ENCODE results near the gene ACE.
"Not testable (repeated sequence)": the region's sequence is repeated elsewhere in the genome, so short reads cannot be mapped to it uniquely, and the experiment has no call there.

ACE gene

DNA sequence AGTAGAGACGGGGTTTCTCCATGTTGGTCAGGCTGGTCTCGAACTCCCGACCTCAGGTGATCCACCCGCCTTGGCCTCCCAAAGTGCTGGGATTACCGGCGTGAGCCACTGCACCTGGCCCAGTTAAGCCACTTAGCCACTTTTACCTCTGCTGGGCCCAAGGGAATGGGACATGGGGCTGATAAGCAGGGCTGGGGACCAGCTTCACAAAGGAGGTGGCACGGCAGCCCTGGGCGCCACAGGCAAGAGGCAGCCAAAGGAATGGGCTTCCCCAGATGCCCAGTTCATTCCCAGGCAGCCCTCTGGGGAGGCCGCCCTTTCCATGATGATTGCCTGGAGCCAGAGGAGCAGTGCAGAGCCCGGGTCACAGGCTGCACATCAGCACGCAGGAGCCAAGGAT lies 25.7 kb upstream of the ACE start:
- no peaks in the 10 kb centered on the region for H3K9me3 Mint-ChIP-seq
- no peaks in the 10 kb centered on the region for H3K36me3 Mint-ChIP-seq (ENCODE audit: low read depth)
- H3K4me3 Mint-ChIP-seq, result no peak overlapping the region
- no peaks in the 10 kb centered on the region for H3K27me3 Mint-ChIP-seq
- DNase-seq (no peak), ATAC-seq (no peak)
- no peak overlapping the region for H3K27ac Mint-ChIP-seq
- peaks cover 17% of the 10 kb centered on the region for H3K4me1 Mint-ChIP-seq

DNA sequence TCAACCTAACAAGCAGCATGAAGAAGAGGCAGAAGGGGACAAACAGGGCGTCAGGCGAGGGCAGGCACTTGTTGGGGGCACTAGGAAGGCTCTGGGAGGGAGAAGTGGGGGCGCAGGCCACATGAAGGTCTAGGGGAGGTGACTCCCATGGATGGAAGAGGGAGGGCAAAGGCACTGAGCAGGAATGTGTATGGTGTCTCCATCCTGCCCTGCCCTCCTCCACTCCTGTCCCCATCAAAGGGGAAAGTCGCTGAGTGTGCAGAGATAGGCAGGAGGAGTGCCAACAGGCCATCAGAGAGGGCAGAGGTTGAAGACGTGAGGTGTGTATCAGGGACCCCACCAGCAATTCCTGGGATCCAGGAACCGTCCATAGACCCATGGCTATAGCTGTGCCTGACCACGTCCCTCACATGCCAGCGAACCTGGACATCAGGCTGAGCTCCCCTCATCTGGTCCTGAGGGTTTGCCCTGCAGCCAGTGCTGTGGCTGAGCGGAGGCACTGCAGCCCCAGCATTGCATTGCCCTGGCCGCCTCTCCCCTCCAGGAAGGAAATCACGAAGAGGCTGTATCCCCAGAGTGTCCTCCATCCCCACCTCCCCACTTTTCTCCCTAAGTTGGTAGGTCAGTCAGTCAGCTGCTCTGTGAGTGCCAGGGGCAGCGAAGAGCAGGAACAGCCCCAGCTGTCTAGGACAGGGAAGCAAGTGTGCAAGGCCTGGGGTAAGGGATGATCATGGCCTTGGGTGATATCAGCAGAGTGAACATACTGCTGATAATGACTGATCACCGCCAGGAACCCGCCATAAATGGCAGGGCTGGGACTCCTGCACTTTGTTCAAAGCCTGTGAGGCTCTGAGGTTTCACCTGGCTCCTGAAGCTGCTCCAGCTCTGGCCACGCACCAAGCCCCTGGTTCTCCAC lies 24.6 kb upstream of the ACE start:
- no peak overlapping the region for H3K27ac Mint-ChIP-seq
- no peaks in the 10 kb centered on the region for H3K9me3 Mint-ChIP-seq
- H3K4me1 Mint-ChIP-seq, result peaks cover 14% of the 10 kb centered on the region
- H3K36me3 Mint-ChIP-seq (ENCODE audit: low read depth), result no peaks in the 10 kb centered on the region
- H3K4me3 Mint-ChIP-seq, result no peak overlapping the region
- ATAC-seq (no peak), DNase-seq (no peak)
- no peaks in the 10 kb centered on the region for H3K27me3 Mint-ChIP-seq

DNA sequence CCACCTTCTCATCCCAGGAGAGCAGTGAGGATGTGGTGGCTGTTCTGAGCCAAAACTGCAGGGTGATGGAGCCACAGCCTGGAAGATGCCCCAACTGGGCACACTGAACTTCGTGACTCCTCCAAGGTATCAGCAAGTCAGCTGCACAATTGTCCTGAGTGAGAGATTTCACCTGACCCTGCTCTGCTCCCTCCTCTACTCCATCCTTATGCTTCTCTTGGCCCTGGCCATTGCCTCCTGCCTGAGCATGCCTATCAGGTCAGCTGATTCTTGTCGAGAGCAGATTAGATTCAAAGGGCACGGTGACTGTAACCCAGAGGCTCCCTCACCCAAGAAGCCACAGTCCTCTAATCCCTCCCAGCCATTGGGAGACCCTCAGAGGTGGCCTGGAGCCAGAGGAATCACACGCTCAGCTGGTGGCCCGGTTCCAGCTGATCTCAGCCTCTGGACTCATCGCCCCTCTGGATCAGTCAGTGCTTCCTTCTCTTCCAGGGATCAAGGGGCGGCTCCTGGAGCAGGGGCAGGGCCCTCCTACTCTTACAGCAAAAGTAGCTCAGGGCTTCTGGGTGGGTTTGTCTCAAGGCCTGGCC lies 23.8 kb upstream of the ACE start:
- Mint-ChIP-seq H3K9me3 (no peaks in the 10 kb centered on the region), H3K27me3 (no peaks in the 10 kb centered on the region), H3K4me1 (peaks cover 11% of the 10 kb centered on the region), H3K4me3 (no peak overlapping the region), H3K27ac (no peak overlapping the region), H3K36me3 (ENCODE audit: low read depth) (no peaks in the 10 kb centered on the region)
- no peak for DNase-seq
- ATAC-seq, result no peak

DNA sequence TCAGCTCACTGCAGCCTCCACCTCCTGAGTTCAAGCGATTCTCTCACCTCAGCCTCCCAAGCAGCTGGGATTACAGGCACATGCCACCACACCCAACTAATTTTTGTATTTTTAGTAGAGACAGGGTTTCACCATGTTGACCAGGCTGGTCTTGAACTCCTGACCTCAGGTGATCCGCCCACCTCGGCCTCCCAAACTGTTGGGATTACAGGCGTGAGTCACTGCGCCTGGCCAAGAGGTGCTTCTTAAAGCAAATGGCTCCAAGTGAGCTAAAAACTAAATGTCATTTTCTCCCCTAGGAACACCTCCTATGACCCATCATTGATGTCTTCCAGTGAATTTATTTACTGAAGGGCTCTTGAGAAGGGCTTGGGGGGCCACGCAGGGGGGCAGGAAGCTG lies 22.5 kb upstream of the ACE start:
- not testable (repeated sequence) for H3K9me3 Mint-ChIP-seq; H3K27ac Mint-ChIP-seq; ATAC-seq; DNase-seq; H3K36me3 Mint-ChIP-seq (ENCODE audit: low read depth); H3K4me3 Mint-ChIP-seq; H3K27me3 Mint-ChIP-seq
- H3K4me1 Mint-ChIP-seq, result peaks cover 11% of the 10 kb centered on the region

GRCh38 chr17:63454915-63455314 lies 21.9 kb upstream of the ACE start:
- H3K36me3 Mint-ChIP-seq (ENCODE audit: low read depth), result no peaks in the 10 kb centered on the region
- no peak overlapping the region for H3K27ac Mint-ChIP-seq
- no peaks in the 10 kb centered on the region for H3K27me3 Mint-ChIP-seq
- DNase-seq, result no peak
- H3K4me3 Mint-ChIP-seq, result no peak overlapping the region
- H3K9me3 Mint-ChIP-seq, result no peaks in the 10 kb centered on the region
- H3K4me1 Mint-ChIP-seq, result peaks cover 9% of the 10 kb centered on the region
- no peak for ATAC-seq

DNA sequence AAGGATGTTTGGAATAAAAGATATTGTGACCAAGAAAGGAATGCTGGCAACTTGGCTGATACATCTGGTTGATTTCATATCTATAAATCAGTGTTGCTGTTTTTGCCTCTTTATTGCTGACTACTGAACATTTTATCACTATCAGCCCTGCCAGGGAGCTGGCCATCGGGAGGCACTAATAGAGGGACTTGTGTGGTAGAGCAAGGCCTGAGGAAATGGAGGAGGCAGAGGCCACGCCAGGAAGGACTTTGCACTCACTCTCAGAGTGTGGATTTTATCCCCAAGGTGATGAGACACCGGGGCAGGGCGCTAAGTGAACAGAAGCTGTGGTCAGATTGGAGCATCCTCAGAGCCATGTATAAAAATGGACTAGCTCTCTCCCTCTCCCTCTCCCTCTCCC lies 21.4 kb upstream of the ACE start:
- ATAC-seq, result no peak
- H3K27me3 Mint-ChIP-seq, result no peaks in the 10 kb centered on the region
- H3K4me1 Mint-ChIP-seq, result peaks cover 4% of the 10 kb centered on the region
- no peaks in the 10 kb centered on the region for H3K9me3 Mint-ChIP-seq
- no peak overlapping the region for H3K4me3 Mint-ChIP-seq
- no peak for DNase-seq
- H3K27ac Mint-ChIP-seq, result no peak overlapping the region
- no peaks in the 10 kb centered on the region for H3K36me3 Mint-ChIP-seq (ENCODE audit: low read depth)

DNA sequence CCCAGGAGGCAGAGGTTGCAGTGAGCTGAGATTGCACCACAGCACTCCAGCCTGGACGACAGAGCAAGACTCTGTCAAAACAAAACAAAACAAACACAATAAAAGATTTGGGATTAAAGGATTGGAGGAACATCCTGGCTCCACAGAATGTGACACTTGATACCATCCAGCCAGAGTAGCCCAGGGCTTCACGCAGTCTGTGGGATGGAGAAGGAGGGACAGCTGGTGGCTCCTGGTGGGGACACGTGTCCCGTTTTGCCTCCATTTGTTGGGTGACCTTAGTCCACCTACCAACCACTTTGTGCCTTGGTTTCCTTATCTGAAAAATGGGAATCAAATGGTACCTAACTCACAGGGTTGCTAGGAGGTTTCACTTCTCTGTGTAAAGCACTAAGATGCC lies 18.4 kb upstream of the ACE start:
- Mint-ChIP-seq H3K27ac (no peak overlapping the region), H3K4me3 (no peak overlapping the region), H3K36me3 (ENCODE audit: low read depth) (no peaks in the 10 kb centered on the region), H3K4me1 (peaks cover 2% of the 10 kb centered on the region), H3K9me3 (no peaks in the 10 kb centered on the region), H3K27me3 (no peaks in the 10 kb centered on the region)
- ATAC-seq (no peak), DNase-seq (no peak)

DNA sequence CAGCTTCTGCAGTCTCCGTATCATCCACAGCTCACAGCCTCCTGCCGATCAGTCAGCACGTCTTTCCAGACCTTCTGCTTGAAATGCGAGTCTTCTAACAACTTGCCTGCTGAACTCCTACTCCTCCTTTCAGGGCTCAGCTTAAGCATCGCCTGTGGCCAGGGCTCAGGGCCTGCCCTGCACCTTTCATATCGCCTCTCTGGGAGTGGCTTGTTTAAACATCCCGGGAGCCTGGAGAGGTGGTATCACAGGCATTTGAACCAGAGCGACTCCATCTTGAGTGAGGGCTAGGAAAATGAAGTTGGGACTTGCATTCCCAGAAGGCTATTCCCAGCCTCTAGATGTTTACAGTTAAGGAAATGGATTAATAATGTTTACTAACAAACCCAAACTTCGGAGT lies 16.8 kb upstream of the ACE start:
- Mint-ChIP-seq H3K36me3 (ENCODE audit: low read depth) (no peaks in the 10 kb centered on the region), H3K4me1 (peaks cover 2% of the 10 kb centered on the region), H3K27ac (no peak overlapping the region), H3K4me3 (no peak overlapping the region), H3K27me3 (peaks cover 4% of the 10 kb centered on the region), H3K9me3 (no peaks in the 10 kb centered on the region)
- no peak for DNase-seq
- no peak for ATAC-seq

GRCh38 chr17:63463771-63464170 lies 13.1 kb upstream of the ACE start:
- H3K36me3 Mint-ChIP-seq (ENCODE audit: low read depth), result no peaks in the 10 kb centered on the region
- no peak overlapping the region for H3K27ac Mint-ChIP-seq
- H3K9me3 Mint-ChIP-seq, result no peaks in the 10 kb centered on the region
- H3K27me3 Mint-ChIP-seq, result peaks cover 4% of the 10 kb centered on the region
- H3K4me3 Mint-ChIP-seq, result no peak overlapping the region
- no peak for DNase-seq
- peaks cover 2% of the 10 kb centered on the region for H3K4me1 Mint-ChIP-seq
- ATAC-seq, result no peak

GRCh38 chr17:63464691-63465236 lies 12.1 kb upstream of the ACE start:
- ATAC-seq (no peak), DNase-seq (no peak)
- H3K4me3 Mint-ChIP-seq, result no peak overlapping the region
- H3K27me3 Mint-ChIP-seq, result peaks cover 4% of the 10 kb centered on the region
- H3K4me1 Mint-ChIP-seq, result peaks cover 2% of the 10 kb centered on the region
- H3K9me3 Mint-ChIP-seq, result no peaks in the 10 kb centered on the region
- no peaks in the 10 kb centered on the region for H3K36me3 Mint-ChIP-seq (ENCODE audit: low read depth)
- H3K27ac Mint-ChIP-seq, result no peak overlapping the region

GRCh38 chr17:63468099-63468498 lies 8.8 kb upstream of the ACE start:
- H3K36me3 Mint-ChIP-seq (ENCODE audit: low read depth); H3K27ac Mint-ChIP-seq; H3K4me3 Mint-ChIP-seq; H3K4me1 Mint-ChIP-seq; H3K9me3 Mint-ChIP-seq; DNase-seq; ATAC-seq; H3K27me3 Mint-ChIP-seq: not testable (repeated sequence)

DNA sequence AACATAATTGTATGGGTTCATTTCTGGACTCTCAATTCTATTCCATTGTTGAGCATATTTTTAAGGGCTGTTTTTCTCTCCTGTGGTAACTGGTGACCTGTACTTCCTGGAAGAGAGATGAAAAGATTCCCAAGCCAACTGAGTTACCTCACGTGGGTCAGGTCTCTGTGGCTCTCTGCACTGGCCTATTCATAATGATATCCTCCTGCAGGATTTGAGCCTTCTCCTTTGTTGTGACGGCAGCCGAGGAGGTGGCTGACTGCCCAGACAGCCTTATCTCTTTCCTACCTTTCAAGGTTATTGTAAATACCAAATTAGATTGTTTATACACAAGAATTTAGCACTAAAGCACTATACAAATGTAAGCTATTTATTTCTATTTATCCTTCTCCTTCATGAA lies 2.7 kb upstream of the ACE start:
- Mint-ChIP-seq H3K4me1 (peaks cover 8% of the 10 kb centered on the region), H3K27me3 (peaks cover 32% of the 10 kb centered on the region), H3K27ac (no peak overlapping the region), H3K4me3 (no peak overlapping the region), H3K36me3 (ENCODE audit: low read depth) (no peaks in the 10 kb centered on the region), H3K9me3 (no peaks in the 10 kb centered on the region)
- ATAC-seq, result no peak
- DNase-seq, result no peak

DNA sequence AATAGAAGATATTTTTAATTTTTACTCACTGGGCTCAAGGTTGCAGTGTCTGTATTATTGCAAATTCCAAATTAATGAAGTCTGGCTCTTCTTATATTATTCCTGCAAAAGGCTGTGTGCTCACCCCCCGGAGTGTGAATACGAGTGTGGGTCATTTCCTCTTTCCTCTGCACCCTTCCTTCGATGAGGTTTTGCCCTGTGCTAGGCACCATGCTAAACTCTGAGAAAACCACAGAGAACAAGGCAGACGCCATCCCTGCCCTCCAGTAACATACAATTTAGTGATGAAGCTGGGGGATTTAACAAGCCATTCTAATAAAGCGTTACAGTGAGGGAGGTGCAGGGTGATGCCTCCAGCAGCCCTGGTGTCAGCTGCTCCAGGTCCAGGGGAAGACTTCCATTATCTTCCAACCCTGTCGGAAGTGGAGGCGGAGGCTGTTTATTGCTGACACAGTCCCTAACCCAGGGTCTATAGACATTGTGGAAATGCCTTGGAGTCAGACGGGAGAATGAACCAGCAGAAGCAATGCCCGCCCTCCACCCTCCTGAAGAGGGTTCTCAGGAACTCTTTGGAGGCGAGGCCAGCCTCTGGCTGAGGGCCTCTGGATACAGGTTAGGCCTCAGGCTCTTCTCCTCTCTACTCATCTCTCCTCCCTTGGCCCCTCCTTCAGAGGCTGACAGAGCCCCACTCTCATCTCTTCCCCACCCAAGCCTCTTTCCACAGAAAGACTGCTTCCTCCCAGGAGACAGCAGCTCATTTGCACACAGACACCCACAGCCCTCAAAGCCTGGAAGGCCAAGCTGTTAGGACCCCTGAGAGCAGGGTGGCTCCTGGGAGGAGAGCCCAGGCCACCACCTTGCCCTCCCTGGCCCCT lies 2.0 kb upstream of the ACE start:
- H3K9me3 Mint-ChIP-seq, result no peaks in the 10 kb centered on the region
- no peaks in the 10 kb centered on the region for H3K36me3 Mint-ChIP-seq (ENCODE audit: low read depth)
- no peak for ATAC-seq
- DNase-seq, result no peak
- H3K4me3 Mint-ChIP-seq, result no peak overlapping the region
- H3K4me1 Mint-ChIP-seq, result peaks cover 8% of the 10 kb centered on the region
- no peak overlapping the region for H3K27ac Mint-ChIP-seq
- H3K27me3 Mint-ChIP-seq, result peaks cover 33% of the 10 kb centered on the region

GRCh38 chr17:63475491-63476412 lies 1.1 kb upstream of the ACE start:
- ATAC-seq (no peak), DNase-seq (no peak)
- Mint-ChIP-seq H3K9me3 (no peaks in the 10 kb centered on the region), H3K36me3 (ENCODE audit: low read depth) (no peaks in the 10 kb centered on the region), H3K4me1 (peaks cover 8% of the 10 kb centered on the region), H3K27ac (no peak overlapping the region), H3K27me3 (peaks cover 33% of the 10 kb centered on the region), H3K4me3 (peak overlapping the region; percentile 49)

Data from activated naive CD8-positive, alpha-beta T cell treated with anti-CD3 and anti-CD28 coated beads, Interleukin-2, amount 50 U/mL, for 24 hours (primary cell).